ENCODE data around the gene PIP5K1B. TPM values are rescaled to one million over a fixed set of nuclear protein-coding genes. Genes with fewer than 3 reads are reported as not detected.
A peak's percentile ranks its signal among the peaks of the same experiment; 100 is the strongest.

The PIP5K1B gene
- total RNA-seq, 1 experiment from 2014 or later = 5.2 TPM

- TF ChIP-seq JAZF1 (CRISPR knock-in tag; IDR thresholded peaks at IDR 0.05) (no peak), ZNF671 (CRISPR knock-in tag; IDR thresholded peaks at IDR 0.05) (no peak), CREM (CRISPR knock-in tag; IDR thresholded peaks at IDR 0.05) (no peak), HMGA2 (CRISPR knock-in tag; IDR thresholded peaks at IDR 0.05) (no peak), GTF2I (CRISPR knock-in tag; conservative IDR thresholded peaks at IDR 0.05) (no peak), OVOL2 (CRISPR knock-in tag; IDR thresholded peaks at IDR 0.05; ENCODE audit: borderline replicate concordance) (no peak), GRHL2 (CRISPR knock-in tag; IDR thresholded peaks at IDR 0.05; ENCODE audit: insufficient replicate concordance, severe bottlenecking) (no peak)
These were observed 32.4 kb upstream of the PIP5K1B start (continued) for GRCh38 chr9:68672625-68673024.

- peaks cover 8% of the 10 kb centered on the region for H3K4me1 Mint-ChIP-seq
- ATAC-seq = peak; percentile 99
- no peaks in the 10 kb centered on the region for H3K9me3 Mint-ChIP-seq
These were observed 26.6 kb upstream of the PIP5K1B start for GRCh38 chr9:68678430-68678829.

More at GRCh38 chr9:68678430-68678829, 26.6 kb upstream of the PIP5K1B start:
- DNase-seq (ENCODE audit: low spot score) = peak; percentile 32
- TF ChIP-seq OVOL2 (CRISPR knock-in tag; IDR thresholded peaks at IDR 0.05; ENCODE audit: borderline replicate concordance) = no peak
- TF ChIP-seq CDX4 (CRISPR knock-in tag; IDR thresholded peaks at IDR 0.05; ENCODE audit: borderline replicate concordance) = no peak
- no peak for TF ChIP-seq STAT6 (CRISPR knock-in tag; conservative IDR thresholded peaks at IDR 0.05; ENCODE audit: low read depth)
- no peak for TF ChIP-seq ATF6 (CRISPR knock-in tag; IDR thresholded peaks at IDR 0.05)
- TF ChIP-seq HMGA2 (CRISPR knock-in tag; IDR thresholded peaks at IDR 0.05) = no peak
- no peak for TF ChIP-seq ARID4B (CRISPR knock-in tag; IDR thresholded peaks at IDR 0.05; ENCODE audit: borderline replicate concordance)
- TF ChIP-seq SOX15 (CRISPR knock-in tag; IDR thresholded peaks at IDR 0.05) = no peak
- TF ChIP-seq TEAD4 (CRISPR knock-in tag; IDR thresholded peaks at IDR 0.05) = no peak
- no peak for TF ChIP-seq AR (CRISPR knock-in tag; IDR thresholded peaks at IDR 0.05)
- no peak for TF ChIP-seq ATF2 (CRISPR knock-in tag; IDR thresholded peaks at IDR 0.05; ENCODE audit: borderline replicate concordance, low read depth)
- no peak for TF ChIP-seq ERG (CRISPR knock-in tag; IDR thresholded peaks at IDR 0.05)
- no peak for TF ChIP-seq SP1 (CRISPR knock-in tag; conservative IDR thresholded peaks at IDR 0.05)
- TF ChIP-seq ZNF317 (CRISPR knock-in tag; IDR thresholded peaks at IDR 0.05; ENCODE audit: borderline replicate concordance, low read depth) = no peak
- no peak for TF ChIP-seq CREM (CRISPR knock-in tag; IDR thresholded peaks at IDR 0.05)
- peaks cover 7% of the 10 kb centered on the region; the same call in 1 of the 2 replicates for H3K27me3 Mint-ChIP-seq (ENCODE audit: low read depth)
- H3K36me3 Mint-ChIP-seq = no peaks in the 10 kb centered on the region
- H3K27ac Mint-ChIP-seq = no peak overlapping the region; the same call in 1 of the 2 replicates
- CTCF ChIA-PET = interaction anchor here (0.5 to 1.0 kb wide), 2 partner anchors 65 to 357 kb away, joined by 3 read pairs; partner anchors contain the start of gene FXN
- no peak overlapping the region for H3K4me3 Mint-ChIP-seq
- POLR2A ChIA-PET = no interaction called here

All from WTC11 (cell line).